Activated CD4-positive, alpha-beta T cell treated with anti-CD3 and anti-CD28 coated beads for 1 hour (primary cell): ENCODE results near the gene SLC26A1.

ENCODE experiments used
- DNase-seq: peaks from one replicate; pipeline ENCODE4 v3.0.0-alpha.2; 2020

SLC26A1 gene

GRCh38 chr4:1028574-1029220 is 35.5 kb upstream of the SLC26A1 start:
- no peak for DNase-seq

- DNase-seq = no peak
Measured at GRCh38 chr4:1027915-1028238, 34.7 kb upstream of the SLC26A1 start.

- no peak for DNase-seq
Measured at GRCh38 chr4:1027219-1027914, 34.2 kb upstream of the SLC26A1 start.

- DNase-seq = no peak
Measured at GRCh38 chr4:1026115-1026514, 32.9 kb upstream of the SLC26A1 start.

- DNase-seq = no peak
Measured at GRCh38 chr4:1024882-1025545, 31.8 kb upstream of the SLC26A1 start.

- DNase-seq = no peak
Measured at GRCh38 chr4:1023895-1024740, 30.9 kb upstream of the SLC26A1 start.

GRCh38 chr4:1023075-1023640 is 30.0 kb upstream of the SLC26A1 start:
- no peak for DNase-seq

- DNase-seq = no peak
Measured at GRCh38 chr4:1022739-1023066, 29.5 kb upstream of the SLC26A1 start.

GRCh38 chr4:1022051-1022738 is 29.0 kb upstream of the SLC26A1 start:
- no peak for DNase-seq

GRCh38 chr4:1021386-1022050 is 28.3 kb upstream of the SLC26A1 start:
- no peak for DNase-seq

GRCh38 chr4:1019729-1020470 is 26.7 kb upstream of the SLC26A1 start:
- no peak for DNase-seq

GRCh38 chr4:1019320-1019719 is 26.1 kb upstream of the SLC26A1 start:
- DNase-seq = no peak

- DNase-seq = no peak
Measured at GRCh38 chr4:1018147-1019020, 25.2 kb upstream of the SLC26A1 start.

GRCh38 chr4:1017706-1018105 is 24.5 kb upstream of the SLC26A1 start:
- DNase-seq = no peak

- DNase-seq = no peak
Measured at GRCh38 chr4:1017211-1017610, 24.0 kb upstream of the SLC26A1 start.

- DNase-seq = no peak
Measured at GRCh38 chr4:1015746-1016145, 22.5 kb upstream of the SLC26A1 start.

- DNase-seq = no peak
Measured at GRCh38 chr4:1015179-1015578, 22.0 kb upstream of the SLC26A1 start.

- DNase-seq = no peak
Measured at GRCh38 chr4:1014291-1015167, 21.3 kb upstream of the SLC26A1 start.
